Type B pancreatic cell (in vitro differentiated cells): Measurements from ENCODE around the gene METTL25B. TPM values are rescaled to one million over a fixed set of nuclear protein-coding genes. Genes with fewer than 3 reads are reported as not detected.

Experiments
- DNase-seq: peaks from one replicate; pipeline ENCODE4 v3.0.0; 2021; ENCODE audit warnings: mixed read lengths; ENCODE audit not compliant: unreplicated experiment; ENCODE audit errors: extremely low spot score
- H3K27ac Mint-ChIP-seq: 2 replicates; pipeline ENCODE4 v1.8.0; 2021; ENCODE audit warnings: mild to moderate bottlenecking, mixed read lengths
- H3K27me3 Mint-ChIP-seq: 2 replicates; pipeline ENCODE4 v1.8.0; 2021; ENCODE audit warnings: mixed read lengths
- H3K36me3 Mint-ChIP-seq: 2 replicates; pipeline ENCODE4 v1.8.0; 2021; ENCODE audit warnings: mixed read lengths
- H3K4me1 Mint-ChIP-seq: one replicate; pipeline ENCODE4 v1.8.0; 2021; ENCODE audit warnings: mixed read lengths; ENCODE audit not compliant: unreplicated experiment
- H3K4me3 Mint-ChIP-seq: 2 replicates; pipeline ENCODE4 v1.8.0; 2021; ENCODE audit warnings: mild to moderate bottlenecking, mixed read lengths
- H3K9me3 Mint-ChIP-seq: 2 replicates; pipeline ENCODE4 v1.8.0; 2021; ENCODE audit warnings: mixed read lengths
- total RNA-seq: library from RNA; stranded (reverse); gene quantifications from 2 replicates; pipeline ENCODE4 v1.2.1, GENCODE V29; 2021; ENCODE audit warnings: low replicate concordance
- TF ChIP-seq, protein P1 (sequence below): fragments of 200-600 bp; sonication (generic); conservative IDR thresholded peaks from 2 replicates; pipeline ENCODE4 v1.5.0; 2021; ENCODE audit warnings: antibody characterized with exemption, mild to moderate bottlenecking

METTL25B gene
- total RNA-seq, 1 donor from 2014 or later: 35.2 TPM

- peaks cover 54% of the 10 kb centered on the region for H3K4me1 Mint-ChIP-seq
- no peak overlapping the region for H3K27ac Mint-ChIP-seq
- H3K27me3 Mint-ChIP-seq: no peaks in the 10 kb centered on the region
- H3K9me3 Mint-ChIP-seq: no peaks in the 10 kb centered on the region
- H3K36me3 Mint-ChIP-seq: peaks cover 12% of the 10 kb centered on the region
- no peak for DNase-seq
- H3K4me3 Mint-ChIP-seq: no peak overlapping the region
- TF ChIP-seq, protein P1, sequence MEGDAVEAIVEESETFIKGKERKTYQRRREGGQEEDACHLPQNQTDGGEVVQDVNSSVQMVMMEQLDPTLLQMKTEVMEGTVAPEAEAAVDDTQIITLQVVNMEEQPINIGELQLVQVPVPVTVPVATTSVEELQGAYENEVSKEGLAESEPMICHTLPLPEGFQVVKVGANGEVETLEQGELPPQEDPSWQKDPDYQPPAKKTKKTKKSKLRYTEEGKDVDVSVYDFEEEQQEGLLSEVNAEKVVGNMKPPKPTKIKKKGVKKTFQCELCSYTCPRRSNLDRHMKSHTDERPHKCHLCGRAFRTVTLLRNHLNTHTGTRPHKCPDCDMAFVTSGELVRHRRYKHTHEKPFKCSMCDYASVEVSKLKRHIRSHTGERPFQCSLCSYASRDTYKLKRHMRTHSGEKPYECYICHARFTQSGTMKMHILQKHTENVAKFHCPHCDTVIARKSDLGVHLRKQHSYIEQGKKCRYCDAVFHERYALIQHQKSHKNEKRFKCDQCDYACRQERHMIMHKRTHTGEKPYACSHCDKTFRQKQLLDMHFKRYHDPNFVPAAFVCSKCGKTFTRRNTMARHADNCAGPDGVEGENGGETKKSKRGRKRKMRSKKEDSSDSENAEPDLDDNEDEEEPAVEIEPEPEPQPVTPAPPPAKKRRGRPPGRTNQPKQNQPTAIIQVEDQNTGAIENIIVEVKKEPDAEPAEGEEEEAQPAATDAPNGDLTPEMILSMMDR: no peak
These were observed 16.1 kb downstream of the METTL25B start for GRCh38 chr1:156744344-156744743.

GRCh38 chr1:156744786-156745419 is 16.6 kb downstream of the METTL25B start:
- TF ChIP-seq, protein P1: no peak
- H3K27ac Mint-ChIP-seq: peak overlapping the region; percentile 99
- peak overlapping the region; percentile 95 for H3K4me3 Mint-ChIP-seq
- peaks cover 12% of the 10 kb centered on the region for H3K36me3 Mint-ChIP-seq
- H3K27me3 Mint-ChIP-seq: no peaks in the 10 kb centered on the region
- H3K4me1 Mint-ChIP-seq: peaks cover 55% of the 10 kb centered on the region
- no peak for DNase-seq
- H3K9me3 Mint-ChIP-seq: no peaks in the 10 kb centered on the region

DNA sequence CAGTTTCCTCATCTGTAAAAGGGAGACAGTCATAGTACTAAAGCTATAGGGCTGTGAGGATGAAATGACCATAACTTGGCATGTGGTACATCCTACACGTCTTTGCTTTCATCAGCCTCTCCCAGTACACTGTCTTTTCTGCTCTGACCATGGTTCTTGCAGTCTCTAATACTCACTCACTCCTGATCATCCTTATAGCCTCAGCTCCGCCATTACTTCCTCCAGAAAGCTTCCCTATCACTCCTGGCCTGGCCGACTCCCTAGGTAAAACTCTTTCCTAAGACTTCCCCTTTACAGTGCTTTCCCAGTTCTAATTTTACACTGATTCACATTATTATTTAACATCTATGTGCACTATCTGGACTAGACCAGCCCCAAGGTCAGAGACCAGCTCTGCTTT is 17.6 kb downstream of the METTL25B start:
- Mint-ChIP-seq H3K27ac (peak overlapping the region; percentile 99), H3K36me3 (peaks cover 12% of the 10 kb centered on the region), H3K4me3 (peak overlapping the region; percentile 95), H3K4me1 (peaks cover 47% of the 10 kb centered on the region), H3K9me3 (no peaks in the 10 kb centered on the region), H3K27me3 (no peaks in the 10 kb centered on the region)
- no peak for DNase-seq
- TF ChIP-seq, protein P1: no peak

- Mint-ChIP-seq H3K4me1 (peaks cover 42% of the 10 kb centered on the region), H3K27ac (peak overlapping the region; percentile 99), H3K36me3 (peaks cover 9% of the 10 kb centered on the region), H3K4me3 (peak overlapping the region; percentile 95), H3K27me3 (no peaks in the 10 kb centered on the region), H3K9me3 (no peaks in the 10 kb centered on the region)
- TF ChIP-seq, protein P1: no peak
- DNase-seq: no peak
These were observed 18.1 kb downstream of the METTL25B start for GRCh38 chr1:156746406-156746727.

DNA sequence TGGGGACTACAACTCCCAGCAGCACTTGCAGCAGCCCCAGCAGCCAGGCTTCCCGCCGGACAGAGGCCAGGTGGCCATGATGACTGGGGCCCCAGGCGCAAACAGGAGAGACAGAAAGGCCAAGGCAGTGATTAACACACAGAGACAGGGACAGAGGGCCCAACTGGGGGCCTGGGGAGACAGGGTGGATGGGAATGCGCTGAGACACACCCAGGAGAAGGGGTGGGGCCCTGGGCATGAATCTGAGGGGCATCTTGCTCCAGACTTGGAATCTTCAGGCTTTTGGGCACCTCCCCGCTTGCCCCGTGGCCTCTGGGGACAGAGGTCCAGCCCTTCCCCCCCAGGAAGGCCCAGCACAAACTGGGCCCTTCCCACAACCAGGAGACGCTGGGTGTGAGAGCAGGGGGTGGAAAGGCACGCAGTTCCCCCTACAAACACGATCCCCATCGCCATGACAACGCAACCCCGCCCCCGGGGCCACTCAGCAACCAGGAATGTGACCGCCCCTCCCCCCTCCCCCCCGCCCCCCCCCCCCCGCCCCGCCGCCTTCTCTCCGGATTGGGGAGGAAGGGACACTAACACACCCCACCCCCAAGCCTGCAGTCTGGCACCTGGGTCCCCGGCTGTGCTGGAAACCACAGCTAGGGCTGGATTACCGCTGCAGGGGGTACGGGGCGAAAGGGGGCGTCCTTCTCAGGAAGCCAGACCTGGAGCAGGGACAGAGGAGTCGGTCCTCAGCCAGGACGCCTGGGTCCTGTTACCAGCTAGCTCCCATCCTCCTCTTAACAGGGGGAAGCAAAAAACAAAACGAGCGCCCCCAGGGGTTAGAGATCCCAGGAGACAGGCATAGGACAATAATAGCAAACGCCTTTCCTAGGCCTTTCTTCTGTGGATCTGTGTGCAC is 18.7 kb downstream of the METTL25B start:
- peak overlapping the region; percentile 99 for H3K27ac Mint-ChIP-seq
- peaks cover 8% of the 10 kb centered on the region for H3K36me3 Mint-ChIP-seq
- peak overlapping the region; percentile 96 for H3K4me3 Mint-ChIP-seq
- H3K4me1 Mint-ChIP-seq: peaks cover 39% of the 10 kb centered on the region
- H3K9me3 Mint-ChIP-seq: no peaks in the 10 kb centered on the region
- TF ChIP-seq, protein P1: peak; percentile 59
- no peaks in the 10 kb centered on the region for H3K27me3 Mint-ChIP-seq
- peak; percentile 89 for DNase-seq
